SH-SY5Y (cell line): Measurements from ENCODE around the gene ENPP3.

Source experiments
- GATA2 ChIP-seq: IDR thresholded peaks from 2 replicates; pipeline ENCODE4 v1.6.1; 2011; ENCODE audit warnings: mild to moderate bottlenecking, low read depth, low read length
- GATA3 ChIP-seq: IDR thresholded peaks from 2 replicates; pipeline ENCODE4 v1.6.1; 2011; ENCODE audit warnings: low read depth, mild to moderate bottlenecking, low read length, moderate library complexity

- no peak for TF ChIP-seq GATA2
- no peak for TF ChIP-seq GATA3
Observed at GRCh38 chr6:131685266-131685780, 48.2 kb downstream of the ENPP3 start.
